SU-DHL-6 (cell line): ENCODE measurements around the gene LTBP1.

Source experiments
- H2AFZ ChIP-seq: fragments of 200-600 bp; sonication (generic); 2 replicates; pipeline ENCODE4 v1.6.1; 2014; ENCODE audit warnings: low read depth, mild to moderate bottlenecking, moderate library complexity, mixed read lengths, antibody characterized with exemption, low read length; ENCODE audit not compliant: severe bottlenecking
- H3F3A ChIP-seq: fragments of 200-600 bp; shearing (Covaris generic); 2 replicates; pipeline ENCODE4 v1.6.0; 2016; ENCODE audit warnings: antibody characterized with exemption, mild to moderate bottlenecking; ENCODE audit not compliant: insufficient read depth
- H3K27ac ChIP-seq: fragments of 200-600 bp; sonication (generic); 2 replicates; pipeline ENCODE4 v1.5.1; 2016; ENCODE audit warnings: low read depth, mild to moderate bottlenecking, low read length, moderate library complexity, mixed read lengths
- H3K27me3 ChIP-seq: fragments of 200-600 bp; sonication (generic), shearing (Covaris generic); 2 replicates; pipeline ENCODE4 v1.6.0; 2014; ENCODE audit warnings: mild to moderate bottlenecking, low read length
- H3K36me3 ChIP-seq: fragments of 200-600 bp; sonication (generic); 2 replicates; pipeline ENCODE4 v1.6.1; 2014; ENCODE audit warnings: mild to moderate bottlenecking, low read length, mixed read lengths
- H3K4me2 ChIP-seq: fragments of 300-600, 200-600 bp; shearing (Covaris generic), sonication (generic); 2 replicates; pipeline ENCODE4 v1.6.0; 2014; ENCODE audit warnings: low read length, low read depth, mild to moderate bottlenecking; ENCODE audit not compliant: poor library complexity, severe bottlenecking
- H3K4me3 ChIP-seq: fragments of 200-600 bp; sonication (generic); 2 replicates; pipeline ENCODE4 v1.5.1; 2014; ENCODE audit warnings: antibody characterized with exemption, low read length, mild to moderate bottlenecking, mixed read lengths; ENCODE audit not compliant: insufficient read depth, poor library complexity, severe bottlenecking
- H3K79me2 ChIP-seq: fragments of 200-600 bp; sonication (generic); 2 replicates; pipeline ENCODE4 v1.6.1; 2014; ENCODE audit warnings: mild to moderate bottlenecking, low read length, moderate library complexity; ENCODE audit not compliant: insufficient read depth
- H3K9ac ChIP-seq: fragments of 200-600 bp; sonication (generic); 2 replicates; pipeline ENCODE4 v1.7.0; 2014; ENCODE audit warnings: mild to moderate bottlenecking, low read length
- H3K9me2 ChIP-seq: fragments of 200-600 bp; sonication (generic); replicated peaks from 2 replicates; pipeline ENCODE4 v1.6.1; 2014; ENCODE audit warnings: low read length; ENCODE audit not compliant: insufficient read depth
- H3K9me3 ChIP-seq: fragments of 200-600 bp; sonication (generic); 2 replicates; pipeline ENCODE4 v1.6.1; 2014; ENCODE audit warnings: low read length, mixed read lengths; ENCODE audit not compliant: insufficient read depth
- H4K20me1 ChIP-seq: fragments of 200-600 bp; sonication (generic); 2 replicates; pipeline ENCODE4 v1.6.1; 2014; ENCODE audit warnings: low read depth, mild to moderate bottlenecking, antibody characterized with exemption, low read length, moderate library complexity, mixed read lengths
- EZH2phosphoT487 ChIP-seq: fragments of 200-600 bp; sonication (generic), shearing (Covaris generic); conservative IDR thresholded peaks from 2 replicates; pipeline ENCODE4 v1.6.1; 2018; ENCODE audit warnings: mild to moderate bottlenecking, antibody characterized with exemption, low read length, moderate library complexity, mixed read lengths
- TF ChIP-seq, protein P1 (sequence below): fragments of 200-600 bp; sonication (generic); IDR thresholded peaks from one replicate; pipeline ENCODE4 v1.5.1; 2017; ENCODE audit warnings: antibody characterized with exemption, mild to moderate bottlenecking, low read length, moderate library complexity; ENCODE audit not compliant: insufficient read depth, poor library complexity, severe bottlenecking

LTBP1 gene

DNA sequence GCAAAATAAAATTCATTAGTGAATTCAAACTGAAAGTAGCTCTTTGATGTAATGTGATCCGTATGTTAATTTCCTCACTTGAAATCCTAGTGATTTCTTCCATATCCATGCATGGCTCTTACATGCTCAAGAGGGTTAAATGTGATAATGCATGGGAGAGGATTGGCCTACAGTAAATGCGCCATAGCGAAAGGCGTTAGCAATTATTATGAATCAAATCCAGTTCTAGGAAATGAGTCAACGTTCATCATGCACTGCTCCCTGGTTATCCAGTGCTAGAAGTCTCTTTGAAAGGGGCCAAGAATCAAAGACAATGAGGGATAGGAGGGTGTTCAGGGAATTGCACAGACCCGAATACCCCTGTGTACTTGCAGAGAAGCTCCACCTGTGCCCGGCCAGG is 428.3 kb downstream of the LTBP1 start:
- H3F3A ChIP-seq: peaks cover 32% of the 10 kb centered on the region
- H3K9me3 ChIP-seq: no peaks in the 10 kb centered on the region
- peaks cover 3% of the 10 kb centered on the region; the same call in 1 of the 2 replicates for H3K36me3 ChIP-seq
- H3K4me3 ChIP-seq: no peak overlapping the region
- no peaks in the 10 kb centered on the region for H4K20me1 ChIP-seq
- TF ChIP-seq, protein P1, sequence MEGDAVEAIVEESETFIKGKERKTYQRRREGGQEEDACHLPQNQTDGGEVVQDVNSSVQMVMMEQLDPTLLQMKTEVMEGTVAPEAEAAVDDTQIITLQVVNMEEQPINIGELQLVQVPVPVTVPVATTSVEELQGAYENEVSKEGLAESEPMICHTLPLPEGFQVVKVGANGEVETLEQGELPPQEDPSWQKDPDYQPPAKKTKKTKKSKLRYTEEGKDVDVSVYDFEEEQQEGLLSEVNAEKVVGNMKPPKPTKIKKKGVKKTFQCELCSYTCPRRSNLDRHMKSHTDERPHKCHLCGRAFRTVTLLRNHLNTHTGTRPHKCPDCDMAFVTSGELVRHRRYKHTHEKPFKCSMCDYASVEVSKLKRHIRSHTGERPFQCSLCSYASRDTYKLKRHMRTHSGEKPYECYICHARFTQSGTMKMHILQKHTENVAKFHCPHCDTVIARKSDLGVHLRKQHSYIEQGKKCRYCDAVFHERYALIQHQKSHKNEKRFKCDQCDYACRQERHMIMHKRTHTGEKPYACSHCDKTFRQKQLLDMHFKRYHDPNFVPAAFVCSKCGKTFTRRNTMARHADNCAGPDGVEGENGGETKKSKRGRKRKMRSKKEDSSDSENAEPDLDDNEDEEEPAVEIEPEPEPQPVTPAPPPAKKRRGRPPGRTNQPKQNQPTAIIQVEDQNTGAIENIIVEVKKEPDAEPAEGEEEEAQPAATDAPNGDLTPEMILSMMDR: no peak
- TF ChIP-seq EZH2phosphoT487: no peak
- H3K4me2 ChIP-seq: no peak overlapping the region
- H3K9ac ChIP-seq: no peak overlapping the region
- no peaks in the 10 kb centered on the region for H3K9me2 ChIP-seq
- H3K27me3 ChIP-seq: no peaks in the 10 kb centered on the region
- H3K79me2 ChIP-seq: no peaks in the 10 kb centered on the region
- H2AFZ ChIP-seq: no peak overlapping the region
- no peak overlapping the region for H3K27ac ChIP-seq

DNA sequence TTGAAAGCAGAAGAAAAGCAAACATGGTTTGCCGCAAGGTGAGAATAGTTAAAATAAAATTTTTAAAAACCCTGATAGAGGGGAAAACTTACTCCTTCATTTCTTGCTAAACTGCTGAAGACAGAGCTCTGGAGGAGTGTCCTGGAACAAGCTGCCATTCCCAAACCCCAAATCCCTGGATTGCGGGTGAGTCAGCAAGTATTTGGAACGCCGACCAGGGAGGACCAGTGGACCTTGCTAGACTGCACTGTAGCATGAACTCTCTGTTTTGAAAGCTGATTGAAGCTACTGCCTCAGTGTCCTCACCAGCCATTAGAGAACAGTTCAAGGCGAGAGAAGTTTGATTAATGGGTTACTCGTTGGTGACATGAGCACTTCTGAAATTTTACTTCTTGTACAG is 430.3 kb downstream of the LTBP1 start:
- no peaks in the 10 kb centered on the region for H3K9me3 ChIP-seq
- no peak overlapping the region for H3K9ac ChIP-seq
- H2AFZ ChIP-seq: no peak overlapping the region
- no peaks in the 10 kb centered on the region for H4K20me1 ChIP-seq
- peaks cover 6% of the 10 kb centered on the region; the same call in 1 of the 2 replicates for H3K36me3 ChIP-seq
- H3K9me2 ChIP-seq: no peaks in the 10 kb centered on the region
- no peaks in the 10 kb centered on the region for H3K79me2 ChIP-seq
- peaks cover 35% of the 10 kb centered on the region for H3F3A ChIP-seq
- H3K27ac ChIP-seq: no peak overlapping the region
- H3K4me2 ChIP-seq: no peak overlapping the region
- no peak overlapping the region for H3K4me3 ChIP-seq
- TF ChIP-seq, protein P1: no peak
- no peak for TF ChIP-seq EZH2phosphoT487
- no peaks in the 10 kb centered on the region for H3K27me3 ChIP-seq

- Histone ChIP-seq H3K27me3 (no peaks in the 10 kb centered on the region), H3K9ac (no peak overlapping the region), H3K4me3 (no peak overlapping the region), H3K79me2 (no peaks in the 10 kb centered on the region), H3K36me3 (peaks cover 3% of the 10 kb centered on the region; the same call in 1 of the 2 replicates), H3K9me3 (no peaks in the 10 kb centered on the region), H4K20me1 (no peaks in the 10 kb centered on the region), H3K9me2 (no peaks in the 10 kb centered on the region), H3K27ac (no peak overlapping the region), H3F3A (peaks cover 25% of the 10 kb centered on the region), H3K4me2 (no peak overlapping the region), H2AFZ (no peak overlapping the region)
- TF ChIP-seq, protein P1: no peak
- no peak for TF ChIP-seq EZH2phosphoT487
Measured at GRCh38 chr2:33378556-33379210, 431.9 kb downstream of the LTBP1 start.
